ENCODE results near the gene NDUFAF3. TPM values are rescaled to one million over a fixed set of nuclear protein-coding genes. Genes with fewer than 3 reads are reported as not detected.

NDUFAF3 gene
- total RNA-seq, 4 donors from 2014 or later, result 8.8 to 96.6 (median 30.3) TPM

GRCh38 chr3:49054344-49054862 lies 32.5 kb downstream of the NDUFAF3 start:
- TF ChIP-seq CTCF (IDR thresholded peaks at IDR 0.05) (no peak), POLR2A (IDR thresholded peaks at IDR 0.05) (no peak)
- intact Hi-C loops (cut with DNase I; ENCODE audit: low total_unique reads), result no loop called here
- no peaks in the 10 kb centered on the region for H3K4me1 ChIP-seq
- H3K27me3 ChIP-seq, result no peaks in the 10 kb centered on the region
- DNase-seq, result no peak
- no peaks in the 10 kb centered on the region for H3K9me3 ChIP-seq
- no peak overlapping the region for H3K4me3 ChIP-seq
- no peaks in the 10 kb centered on the region for H3K36me3 ChIP-seq
- no peak overlapping the region for H3K27ac ChIP-seq

GRCh38 chr3:49057268-49057667 lies 35.3 kb downstream of the NDUFAF3 start:
- Histone ChIP-seq H3K4me3 (no peak overlapping the region), H3K4me1 (no peaks in the 10 kb centered on the region), H3K27me3 (no peaks in the 10 kb centered on the region), H3K36me3 (no peaks in the 10 kb centered on the region), H3K9me3 (no peaks in the 10 kb centered on the region), H3K27ac (no peak overlapping the region)
- TF ChIP-seq POLR2A (IDR thresholded peaks at IDR 0.05) (no peak), CTCF (IDR thresholded peaks at IDR 0.05) (no peak)
- no peak for DNase-seq
- intact Hi-C loops (cut with DNase I; ENCODE audit: low total_unique reads), result no loop called here

- TF ChIP-seq CTCF (IDR thresholded peaks at IDR 0.05) (no peak), POLR2A (IDR thresholded peaks at IDR 0.05) (no peak)
- DNase-seq, result no peak
- Histone ChIP-seq H3K36me3 (no peaks in the 10 kb centered on the region), H3K27me3 (no peaks in the 10 kb centered on the region), H3K4me1 (no peaks in the 10 kb centered on the region), H3K4me3 (no peak overlapping the region), H3K9me3 (no peaks in the 10 kb centered on the region), H3K27ac (no peak overlapping the region)
- intact Hi-C loops (cut with DNase I; ENCODE audit: low total_unique reads), result no loop called here
These were observed 36.1 kb downstream of the NDUFAF3 start for GRCh38 chr3:49058011-49058410.

MicroRNA genes within 50 kb of the gene (microRNA counts, 767-probe panel; counts per million panel counts)
- microRNA hsa-miR-191-5p, result 7,113 to 8,604 counts per million in 2 donors
- microRNA hsa-miR-425-5p, result 0 to 2,031 counts per million in 2 donors

Small RNA genes within 50 kb of the gene (microRNA-seq; reads per million reads assigned to microRNA genes)
- gene MIR191 (ENCODE audit: borderline microRNAs expressed, borderline replicate concordance) (7,959 reads per million, percentile 91 among the genes with 10 or more reads in this experiment), gene MIR425 (ENCODE audit: borderline microRNAs expressed, borderline replicate concordance) (481 reads per million, percentile 73 among the genes with 10 or more reads in this experiment)

Small RNA genes within 50 kb of the gene (small RNA-seq; reads per million reads assigned to genes)
- 798 reads per million, percentile 97 among the genes with 10 or more reads in this experiment for gene MIR191
- gene MIR425, result 1.3 reads per million, percentile 61 among the genes with 10 or more reads in this experiment

Other genes with a start within 250 kb of the NDUFAF3 start
- 10 to 100 TPM in 3 of 4 donors, 1 to 10 TPM in 1; 5.4 to 59.0 (median 26.3) TPM for gene PRKAR2A, start 174.2 kb upstream of the NDUFAF3 start, total RNA-seq
- 10 to 100 TPM in 2 of 4 donors, 1 to 10 TPM in 2; 7.7 to 41.8 (median 15.3) TPM for gene SLC25A20, start 123.2 kb upstream of the NDUFAF3 start, total RNA-seq
- gene ARIH2, start 103.3 kb upstream of the NDUFAF3 start, total RNA-seq, result 100 to 1,000 TPM in 1 of 4 donors, 10 to 100 TPM in 3; 37.4 to 102 (median 79.9) TPM
- 10 to 100 TPM; 35.0 to 81.5 (median 51.1) TPM for gene P4HTM, start 31.9 kb upstream of the NDUFAF3 start, total RNA-seq
- 100 to 1,000 TPM in 3 of 4 donors, 10 to 100 TPM in 1; 50.0 to 243 (median 122) TPM for gene WDR6, start 14.7 kb upstream of the NDUFAF3 start, total RNA-seq
- 10 to 100 TPM; 13.8 to 93.0 (median 27.7) TPM for gene DALRD3, start 3.5 kb upstream of the NDUFAF3 start, total RNA-seq
- 100 to 1,000 TPM in 3 of 4 donors, 10 to 100 TPM in 1; 53.0 to 273 (median 163) TPM for gene IMPDH2, start 7.3 kb downstream of the NDUFAF3 start, total RNA-seq
- 100 to 1,000 TPM in 2 of 4 donors, 10 to 100 TPM in 2; 69.0 to 140 (median 104) TPM for gene QRICH1, start 72.0 kb downstream of the NDUFAF3 start, total RNA-seq
- 100 to 1,000 TPM; 124 to 280 (median 161) TPM for gene QARS1, start 82.6 kb downstream of the NDUFAF3 start, total RNA-seq
- 10 to 100 TPM; 21.5 to 66.6 (median 43.6) TPM for gene USP19, start 98.7 kb downstream of the NDUFAF3 start, total RNA-seq
- 100 to 1,000 TPM; 387 to 604 (median 509) TPM for gene LAMB2, start 110.9 kb downstream of the NDUFAF3 start, total RNA-seq
- gene CCDC71, start 144.2 kb downstream of the NDUFAF3 start, total RNA-seq, result 10 to 100 TPM in 3 of 4 donors, 1 to 10 TPM in 1; 9.2 to 58.2 (median 31.3) TPM
- 10 to 100 TPM in 3 of 4 donors, 1 to 10 TPM in 1; 7.7 to 67.6 (median 39.4) TPM for gene KLHDC8B, start 149.5 kb downstream of the NDUFAF3 start, total RNA-seq